AML-193 (cell line): ENCODE results near the gene THSD7A.
A peak's percentile ranks its signal among the peaks of the same experiment; 100 is the strongest.

Experiments
- DNase-seq, 2 experiments: peaks; one replicate each; lab custom pipeline; 2025; lab: John Stamatoyannopoulos, UW

Gene THSD7A

GRCh38 chr7:11517853-11518252, 314.1 kb downstream of the THSD7A start:
- DNase-seq: no peak

- no peak for DNase-seq
Measured at GRCh38 chr7:11516328-11516727, 315.7 kb downstream of the THSD7A start.

GRCh38 chr7:11513460-11513859, 318.5 kb downstream of the THSD7A start:
- DNase-seq: no peak

GRCh38 chr7:11507929-11508328, 324.1 kb downstream of the THSD7A start:
- DNase-seq: no peak

- no peak for DNase-seq
Measured at GRCh38 chr7:11506417-11506816, 325.6 kb downstream of the THSD7A start.

DNA sequence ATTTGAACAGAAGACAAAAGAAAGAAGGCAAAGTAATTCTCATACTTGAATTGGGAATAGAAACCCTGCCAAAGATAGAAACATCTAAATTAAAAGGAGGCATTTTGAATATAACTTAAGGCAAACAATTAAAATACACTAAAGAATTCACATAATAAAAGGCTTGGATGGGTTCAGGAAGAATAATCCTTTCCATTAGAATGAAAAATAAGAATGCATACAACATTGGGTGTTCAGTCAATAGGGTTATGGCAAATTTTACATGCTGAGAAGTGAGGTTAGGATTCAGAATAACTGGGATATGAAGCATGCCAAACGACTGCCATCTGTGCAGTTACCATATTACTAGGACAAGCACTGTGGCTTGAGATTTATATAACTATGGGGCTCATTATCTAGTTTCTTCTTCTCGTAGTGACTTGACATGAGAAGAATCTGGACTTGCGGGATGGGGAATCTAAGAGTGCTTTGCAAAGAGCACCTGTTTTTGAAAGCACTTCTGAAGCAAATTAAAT, 326.5 kb downstream of the THSD7A start:
- no peak for DNase-seq

GRCh38 chr7:11492307-11492706, 339.7 kb downstream of the THSD7A start:
- peak; percentile 26 to 37 for DNase-seq

DNA sequence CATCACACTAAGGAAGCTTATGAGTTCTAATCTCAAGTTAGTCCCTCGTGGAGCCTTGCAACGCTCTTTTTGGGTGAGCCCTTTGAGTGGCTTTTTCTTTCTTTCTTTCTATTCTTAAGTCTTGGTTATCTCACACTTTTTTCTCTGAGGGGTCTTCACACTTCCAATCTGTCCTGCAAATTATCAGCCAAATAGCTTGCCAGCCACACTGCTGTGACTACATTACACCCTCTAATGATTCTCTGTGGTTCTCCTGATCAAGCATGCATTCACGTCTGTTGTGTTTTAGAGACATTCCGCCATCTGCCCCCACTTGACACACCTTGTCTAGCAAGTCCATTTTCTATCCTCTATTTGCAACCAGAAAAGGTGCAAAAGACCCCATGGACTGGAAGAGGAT, 340.2 kb downstream of the THSD7A start:
- no peak for DNase-seq

DNA sequence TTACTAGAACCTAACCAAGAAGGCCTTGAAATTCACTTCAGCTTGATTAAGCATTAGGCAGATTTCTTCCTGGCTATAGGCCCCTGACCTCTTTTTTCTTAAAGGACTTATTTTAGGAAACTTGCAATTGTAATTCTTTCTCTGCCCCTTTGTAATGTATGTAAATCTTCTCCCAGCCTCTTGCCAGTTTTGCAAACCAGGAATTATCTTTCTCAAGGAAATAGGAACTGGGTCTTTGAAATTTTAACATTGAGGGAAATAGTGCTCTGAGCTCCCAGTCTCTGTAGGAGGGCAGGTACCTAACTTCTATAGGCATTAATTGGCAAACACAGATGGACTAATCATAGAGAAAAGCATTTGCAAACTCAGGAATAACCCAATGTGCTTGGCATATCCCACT, 342.7 kb downstream of the THSD7A start:
- DNase-seq: no peak

GRCh38 chr7:11486271-11486670, 345.7 kb downstream of the THSD7A start:
- no peak for DNase-seq

DNA sequence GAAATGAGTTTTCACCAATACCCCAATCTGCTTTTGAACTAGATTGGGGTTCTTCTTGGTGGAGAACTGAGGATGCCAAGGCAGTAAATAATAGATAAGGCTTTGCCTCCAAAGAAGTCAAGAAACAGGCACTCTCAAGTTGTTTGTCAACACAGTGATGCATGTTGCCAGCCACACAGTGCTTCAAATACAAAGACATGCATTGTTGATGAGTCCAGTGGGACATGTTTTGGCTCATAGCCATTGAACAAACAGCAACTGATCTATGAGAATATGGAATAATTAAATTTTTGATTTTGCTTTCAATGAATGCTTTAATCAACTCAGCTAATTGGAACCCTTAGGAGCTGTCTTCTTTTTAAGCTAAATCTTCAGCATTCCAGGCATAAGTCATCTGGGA, 346.4 kb downstream of the THSD7A start:
- DNase-seq: no peak

GRCh38 chr7:11480143-11480542, 351.9 kb downstream of the THSD7A start:
- DNase-seq: no peak

DNA sequence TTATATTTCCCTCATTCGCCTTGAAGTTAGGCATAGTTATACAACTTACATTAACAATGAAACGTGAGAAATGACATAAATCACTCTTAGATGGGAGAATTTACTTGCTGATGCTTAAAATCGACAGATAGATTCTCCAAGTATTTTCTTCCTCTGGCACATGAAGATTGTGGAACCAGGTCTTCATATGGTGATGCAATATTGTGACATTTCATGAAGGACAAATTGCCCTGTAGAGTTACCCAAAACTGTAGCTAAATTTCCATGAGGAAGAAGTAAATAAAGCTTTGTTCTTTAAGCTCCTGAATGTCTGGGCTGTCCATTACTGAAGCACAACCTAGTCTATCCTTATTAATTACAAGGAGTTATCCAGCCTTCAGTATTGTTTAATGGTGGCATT, 353.1 kb downstream of the THSD7A start:
- DNase-seq: no peak

GRCh38 chr7:11478426-11478825, 353.6 kb downstream of the THSD7A start:
- no peak for DNase-seq

DNA sequence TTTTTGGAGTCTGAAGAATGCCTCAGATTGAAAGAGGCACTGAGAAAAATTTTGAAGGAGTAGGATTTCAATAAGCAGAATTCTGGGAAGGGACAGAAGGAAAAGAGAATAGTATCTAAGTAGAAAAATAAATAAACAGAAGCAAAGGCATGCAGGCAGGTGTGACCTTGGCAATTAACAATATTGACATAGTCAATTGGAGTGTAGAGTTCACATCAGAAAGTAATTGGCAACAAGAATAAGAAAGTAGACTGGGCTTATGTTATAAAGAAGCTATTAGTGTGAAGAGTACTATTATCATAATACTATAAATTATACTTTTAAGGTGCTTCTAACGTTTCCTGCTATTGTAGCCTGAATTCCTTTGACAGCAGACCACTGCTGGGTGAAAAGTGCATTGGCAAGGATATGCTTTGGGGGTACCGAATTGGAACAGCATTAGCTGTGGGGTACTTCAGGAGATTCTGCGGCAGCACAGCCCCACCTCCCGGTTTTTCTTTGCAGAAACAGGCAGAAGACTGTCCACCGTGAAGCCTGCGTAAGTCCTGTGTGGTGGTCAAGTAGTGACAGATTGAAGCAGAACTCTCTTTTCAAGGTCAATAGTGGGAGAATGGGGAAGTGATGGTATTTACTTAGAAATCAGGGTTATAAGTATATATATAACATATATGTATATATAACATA, 357.0 kb downstream of the THSD7A start:
- DNase-seq: no peak

- no peak for DNase-seq
Measured at GRCh38 chr7:11473807-11474424, 358.1 kb downstream of the THSD7A start.

DNA sequence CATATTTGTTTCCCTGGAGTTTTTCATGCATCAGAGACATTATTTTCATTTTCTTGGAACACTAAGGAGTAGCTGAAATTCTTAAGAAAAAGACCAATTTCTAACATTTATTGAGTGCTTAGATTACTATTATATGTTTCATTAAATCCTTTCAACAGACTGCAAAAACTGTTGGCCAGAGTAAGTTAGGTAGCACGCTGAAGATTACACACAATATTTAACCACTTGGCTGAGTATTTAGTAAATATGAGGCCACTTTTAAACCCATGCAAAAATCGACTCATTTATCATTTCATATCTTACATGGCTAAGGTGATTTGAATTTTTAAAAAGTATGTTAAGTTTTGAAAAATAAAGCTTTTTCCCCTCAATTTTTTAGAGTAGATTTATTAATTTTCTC, 358.8 kb downstream of the THSD7A start:
- no peak for DNase-seq

DNA sequence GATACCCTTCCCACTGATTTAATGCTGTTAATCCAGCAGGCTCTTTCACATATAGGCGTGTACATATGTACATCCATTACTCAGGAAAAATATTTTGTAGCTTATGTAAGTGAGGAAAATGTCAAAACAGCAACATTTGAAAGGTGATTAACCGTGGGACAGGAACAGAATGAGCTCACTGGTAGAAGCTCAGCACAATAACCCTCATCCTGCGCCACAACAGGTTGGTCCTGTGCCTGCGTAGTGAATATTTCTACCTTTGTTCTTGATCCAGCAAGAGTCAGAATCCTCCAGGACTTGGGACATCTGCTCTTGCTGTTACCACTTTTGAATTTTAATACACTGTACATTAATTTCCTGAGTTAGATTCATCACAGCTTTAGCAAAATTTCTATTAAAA, 359.4 kb downstream of the THSD7A start:
- no peak for DNase-seq

GRCh38 chr7:11471255-11471654, 360.7 kb downstream of the THSD7A start:
- DNase-seq: no peak

- no peak for DNase-seq
Measured at GRCh38 chr7:11469028-11469745, 362.8 kb downstream of the THSD7A start.

- DNase-seq: no peak
Measured at GRCh38 chr7:11466517-11467105, 365.4 kb downstream of the THSD7A start.

DNA sequence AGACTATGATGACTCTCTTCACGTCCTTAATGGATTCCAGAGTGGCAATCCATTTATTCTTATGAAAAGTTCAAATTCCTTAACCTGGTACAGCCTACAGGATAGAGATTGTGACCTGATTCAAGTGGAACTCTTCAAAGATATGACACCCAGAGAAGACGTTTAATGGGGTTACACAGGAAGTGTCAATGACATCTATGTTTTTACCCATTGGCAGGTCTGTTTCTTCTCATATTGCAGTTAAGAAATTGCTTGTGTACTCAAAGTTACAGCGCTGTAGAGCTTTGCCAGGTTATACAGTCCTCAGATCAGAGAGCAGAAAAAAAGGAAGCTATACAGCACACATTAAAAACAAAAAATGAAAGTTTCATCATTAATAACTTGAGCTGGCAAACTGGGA, 367.4 kb downstream of the THSD7A start:
- no peak for DNase-seq

- DNase-seq: no peak
Measured at GRCh38 chr7:11461946-11462345, 370.1 kb downstream of the THSD7A start.
